GM23338 (cell line): ENCODE results near the gene GLI3. TPM values are rescaled to one million over a fixed set of nuclear protein-coding genes. Genes with fewer than 3 reads are reported as not detected.

Experiments
- ATAC-seq: fragments of 200-7000 bp; cut with Tn5 transposase; 3 replicates; pipeline ENCODE4 v1.9.1; 2020
- DNase-seq: peaks from one replicate; pipeline ENCODE4 v3.0.0-alpha.2; 2015; ENCODE audit warnings: low spot score
- H2AFZ ChIP-seq: fragments of 200-600 bp; sonication (generic); 2 replicates; pipeline ENCODE4 v1.8.0; 2016; ENCODE audit warnings: antibody characterized with exemption, mild to moderate bottlenecking, moderate library complexity
- H3F3A ChIP-seq: fragments of 200-600 bp; sonication (generic); replicated peaks from 2 replicates; pipeline ENCODE4 v1.8.0; 2017; ENCODE audit warnings: antibody characterized with exemption, mixed run types, low read depth
- H3K27ac ChIP-seq: fragments of 200-600 bp; sonication (generic); 2 replicates; pipeline ENCODE4 v1.6.1; 2016; ENCODE audit warnings: low read depth
- H3K27me3 ChIP-seq: fragments of 200-600 bp; sonication (generic); 2 replicates; pipeline ENCODE4 v1.8.0; 2016; ENCODE audit warnings: mild to moderate bottlenecking, mixed run types, moderate library complexity; ENCODE audit not compliant: insufficient read depth
- H3K36me3 ChIP-seq: fragments of 200-600 bp; sonication (generic); 2 replicates; pipeline ENCODE4 v1.8.0; 2016; ENCODE audit warnings: mild to moderate bottlenecking; ENCODE audit not compliant: insufficient read depth
- H3K4me1 ChIP-seq: fragments of 200-600 bp; sonication (generic); 2 replicates; pipeline ENCODE4 v1.8.0; 2016; ENCODE audit warnings: mild to moderate bottlenecking, moderate library complexity; ENCODE audit not compliant: insufficient read depth
- H3K4me2 ChIP-seq: fragments of 200-600 bp; sonication (generic); 2 replicates; pipeline ENCODE4 v1.7.1; 2017; ENCODE audit warnings: mixed run types
- H3K4me3 ChIP-seq: fragments of 200-600 bp; sonication (generic); 2 replicates; pipeline ENCODE4 v1.6.1; 2016; ENCODE audit warnings: mixed run types
- H3K79me2 ChIP-seq: fragments of 200-600 bp; sonication (generic); replicated peaks from 2 replicates; pipeline ENCODE4 v1.8.0; 2017; ENCODE audit warnings: mild to moderate bottlenecking; ENCODE audit not compliant: insufficient read depth
- H3K9me2 ChIP-seq: fragments of 200-600 bp; sonication (generic); 2 replicates; pipeline ENCODE4 v1.8.0; 2017; ENCODE audit not compliant: insufficient read depth
- H4K20me1 ChIP-seq: fragments of 200-600 bp; sonication (generic); replicated peaks from 2 replicates; pipeline ENCODE4 v1.8.0; 2017; ENCODE audit warnings: mild to moderate bottlenecking; ENCODE audit not compliant: insufficient read depth
- H3K27ac Mint-ChIP-seq: 2 replicates; pipeline ENCODE4 v1.8.0; 2020; ENCODE audit warnings: inconsistent platforms, mild to moderate bottlenecking, moderate library complexity, mixed read lengths
- H3K27me3 Mint-ChIP-seq: 3 replicates; pipeline ENCODE4 v1.8.0; 2022; ENCODE audit warnings: low read depth, mild to moderate bottlenecking, moderate library complexity, mixed read lengths, inconsistent platforms; ENCODE audit not compliant: insufficient read depth, poor library complexity
- H3K36me3 Mint-ChIP-seq: 3 replicates; pipeline ENCODE4 v1.8.0; 2021; ENCODE audit warnings: low read depth, mild to moderate bottlenecking, inconsistent platforms, moderate library complexity, mixed read lengths
- H3K4me1 Mint-ChIP-seq: 3 replicates; pipeline ENCODE4 v1.8.0; 2020; ENCODE audit warnings: mild to moderate bottlenecking, inconsistent platforms, mixed read lengths
- H3K4me3 Mint-ChIP-seq: 3 replicates; pipeline ENCODE4 v1.8.0; 2021; ENCODE audit warnings: moderate library complexity, mild to moderate bottlenecking, inconsistent platforms, mixed read lengths
- H3K9me3 Mint-ChIP-seq: 3 replicates; pipeline ENCODE4 v1.8.0; 2020; ENCODE audit warnings: moderate library complexity, mild to moderate bottlenecking, inconsistent platforms, mixed read lengths
- CREB1 ChIP-seq: fragments of 250-450 bp; sonication (Bioruptor Pico); IDR thresholded peaks from 2 replicates; pipeline ENCODE4 v1.5.0; 2020; ENCODE audit warnings: low read depth, mild to moderate bottlenecking, moderate library complexity
- CTCF ChIP-seq, 2 experiments: fragments of 200-600 bp in 1 of 2; sonication (generic) in 1 of 2; conservative IDR thresholded peaks; 2 replicates each; pipeline versions ENCODE4 v1.5.1 to v1.6.1; 2016 to 2017; ENCODE audit warnings: antibody characterized with exemption in 2 of 2, low read depth in 2 of 2, mild to moderate bottlenecking in 2 of 2, moderate library complexity in 1 of 2
- ETS1 ChIP-seq: IDR thresholded peaks from 2 replicates; pipeline ENCODE4 v1.6.1; 2016; ENCODE audit warnings: antibody characterized with exemption
- EZH2 ChIP-seq: fragments of 200-600 bp; sonication (generic); IDR thresholded peaks from one replicate; pipeline ENCODE4 v1.8.0; 2017; ENCODE audit warnings: antibody characterized with exemption, mild to moderate bottlenecking, low read depth; ENCODE audit not compliant: unreplicated experiment
- EZH2phosphoT487 ChIP-seq: fragments of 200-600 bp; sonication (generic); IDR thresholded peaks from one replicate; pipeline ENCODE4 v1.8.1; 2018; ENCODE audit warnings: antibody characterized with exemption; ENCODE audit not compliant: unreplicated experiment
- JUNB ChIP-seq: IDR thresholded peaks from one replicate; pipeline ENCODE4 v1.6.1; 2016; ENCODE audit warnings: antibody characterized with exemption; ENCODE audit not compliant: unreplicated experiment
- NANOG ChIP-seq: IDR thresholded peaks from 2 replicates; pipeline ENCODE4 v1.6.1; 2016; ENCODE audit warnings: antibody characterized with exemption, borderline replicate concordance
- POLR2AphosphoS5 ChIP-seq: IDR thresholded peaks from 2 replicates; pipeline ENCODE4 v1.6.1; 2016; ENCODE audit warnings: antibody characterized with exemption, low read depth
- REST ChIP-seq: IDR thresholded peaks from one replicate; pipeline ENCODE4 v1.6.1; 2018; ENCODE audit warnings: antibody characterized with exemption; ENCODE audit not compliant: unreplicated experiment
- STAT1 ChIP-seq: IDR thresholded peaks from one replicate; pipeline ENCODE4 v1.6.1; 2016; ENCODE audit warnings: antibody characterized with exemption; ENCODE audit not compliant: unreplicated experiment
- ZNF114 ChIP-seq: fragments of 250-450 bp; sonication (Bioruptor Pico); IDR thresholded peaks from 2 replicates; pipeline ENCODE4 v1.5.0; 2020; ENCODE audit warnings: mild to moderate bottlenecking, moderate library complexity
- ZNF331 ChIP-seq: fragments of 250-450 bp; sonication (Bioruptor Pico); IDR thresholded peaks from 2 replicates; pipeline ENCODE4 v1.5.0; 2020; ENCODE audit warnings: low read depth, mild to moderate bottlenecking, moderate library complexity
- ZNF462 ChIP-seq: fragments of 250-450 bp; sonication (Bioruptor Pico); IDR thresholded peaks from 2 replicates; pipeline ENCODE4 v1.5.0; 2020; ENCODE audit warnings: mild to moderate bottlenecking, moderate library complexity
- polyA plus RNA-seq: library from polyadenylated mRNA; unstranded; fragments of >200 nt; fragmentation: Nextera tagmentation; extraction: Ambion mirVana; gene quantifications from 2 replicates; pipeline ENCODE4 v1.2.1, GENCODE V29; 2016
- total RNA-seq: library from RNA; depleted of rRNA; stranded (reverse); fragments of >200 nt; shearing (Covaris generic); gene quantifications from 2 replicates; pipeline ENCODE4 v1.2.3, GENCODE V29; 2014

The GLI3 gene
- total and polyA plus RNA-seq, 2 experiments from 2014 or later = 16.1 to 17.9 TPM

GRCh38 chr7:42100156-42100508 is 136.9 kb downstream of the GLI3 start:
- H3K9me3 Mint-ChIP-seq = peaks cover 2% of the 10 kb centered on the region; the same call in 1 of the 3 replicates
- Histone ChIP-seq H3K4me1 (peaks cover 7% of the 10 kb centered on the region; the same call in 1 of the 2 replicates), H3F3A (no peaks in the 10 kb centered on the region), H3K79me2 (no peaks in the 10 kb centered on the region), H3K4me3 (no peak overlapping the region), H3K27ac (no peak overlapping the region), H3K36me3 (no peaks in the 10 kb centered on the region), H4K20me1 (peaks cover 4% of the 10 kb centered on the region; the same call in 1 of the 2 replicates), H3K4me2 (no peak overlapping the region), H3K9me2 (no peaks in the 10 kb centered on the region), H3K27me3 (peaks cover 25% of the 10 kb centered on the region), H2AFZ (no peak overlapping the region)
- TF ChIP-seq REST = no peak
- no peak for TF ChIP-seq ETS1
- TF ChIP-seq JUNB = no peak
- TF ChIP-seq EZH2phosphoT487 = no peak
- TF ChIP-seq CTCF (conservative IDR thresholded peaks at IDR 0.05; ENCODE audit: low read depth in 2 of 2) = no peak
- TF ChIP-seq ZNF462 (CRISPR knock-in tag) = no peak
- TF ChIP-seq CREB1 (CRISPR knock-in tag) = no peak
- no peak for TF ChIP-seq EZH2
- no peak for TF ChIP-seq STAT1
- TF ChIP-seq POLR2AphosphoS5 = no peak
- no peak for TF ChIP-seq ZNF114 (CRISPR knock-in tag)
- TF ChIP-seq ZNF331 (CRISPR knock-in tag) = no peak
- no peak for TF ChIP-seq NANOG
- no peak overlapping the region for H3K4me3 Mint-ChIP-seq
- H3K4me1 Mint-ChIP-seq = peaks cover 28% of the 10 kb centered on the region
- ATAC-seq (no peak), DNase-seq (no peak)
- peaks cover 21% of the 10 kb centered on the region for H3K27me3 Mint-ChIP-seq
- H3K27ac Mint-ChIP-seq = no peak overlapping the region
- peaks cover 7% of the 10 kb centered on the region for H3K36me3 Mint-ChIP-seq
